PC-3 (cell line): ENCODE data around the gene AGAP1.

Experiments
- EZH2 ChIP-seq: fragments of 300-600 bp; sonication (generic); IDR thresholded peaks from one replicate; pipeline ENCODE4 v1.6.1; 2017; ENCODE audit warnings: antibody characterized with exemption, mild to moderate bottlenecking, low read length; ENCODE audit not compliant: unreplicated experiment
- TF ChIP-seq, protein P1 (sequence below): fragments of 300-600 bp; sonication (generic); conservative IDR thresholded peaks from 2 replicates; pipeline ENCODE4 v1.5.1; 2017; ENCODE audit warnings: antibody characterized with exemption, low read depth, mild to moderate bottlenecking, low read length

DNA sequence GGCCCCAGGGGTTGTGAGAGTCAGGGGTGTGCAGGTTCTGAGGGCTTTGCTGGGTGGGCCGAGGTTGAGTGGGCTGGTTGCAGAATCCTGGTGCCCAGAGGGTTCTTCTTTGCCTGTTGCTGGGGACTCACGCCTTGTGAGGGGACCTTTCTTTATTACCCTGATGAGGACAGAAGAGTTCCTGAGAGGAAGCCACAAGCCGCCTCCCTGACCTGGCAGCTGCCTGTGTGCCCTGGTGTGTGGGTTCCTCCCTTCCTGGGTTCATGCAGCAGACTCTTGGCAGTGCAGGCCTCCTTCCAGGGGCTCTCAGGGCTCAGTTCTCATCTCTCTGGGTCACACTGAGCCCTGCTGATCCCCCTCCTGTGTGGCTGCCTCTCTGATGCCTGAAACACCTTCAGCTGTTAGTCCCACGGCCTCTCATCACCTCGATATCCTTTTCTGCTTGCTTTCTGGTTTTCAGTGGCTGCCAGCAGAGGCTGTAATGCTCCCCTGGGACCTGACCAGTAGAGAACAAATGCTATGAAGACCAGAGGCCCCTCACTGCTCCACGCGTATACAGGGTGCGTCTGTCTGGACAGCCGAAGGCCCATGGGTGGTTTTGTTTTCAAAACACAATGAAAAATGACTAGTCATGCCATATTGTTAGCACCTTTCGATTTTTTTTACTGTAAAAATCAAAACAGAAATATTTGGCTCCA, 191.3 kb downstream of the AGAP1 start:
- TF ChIP-seq, protein P1, sequence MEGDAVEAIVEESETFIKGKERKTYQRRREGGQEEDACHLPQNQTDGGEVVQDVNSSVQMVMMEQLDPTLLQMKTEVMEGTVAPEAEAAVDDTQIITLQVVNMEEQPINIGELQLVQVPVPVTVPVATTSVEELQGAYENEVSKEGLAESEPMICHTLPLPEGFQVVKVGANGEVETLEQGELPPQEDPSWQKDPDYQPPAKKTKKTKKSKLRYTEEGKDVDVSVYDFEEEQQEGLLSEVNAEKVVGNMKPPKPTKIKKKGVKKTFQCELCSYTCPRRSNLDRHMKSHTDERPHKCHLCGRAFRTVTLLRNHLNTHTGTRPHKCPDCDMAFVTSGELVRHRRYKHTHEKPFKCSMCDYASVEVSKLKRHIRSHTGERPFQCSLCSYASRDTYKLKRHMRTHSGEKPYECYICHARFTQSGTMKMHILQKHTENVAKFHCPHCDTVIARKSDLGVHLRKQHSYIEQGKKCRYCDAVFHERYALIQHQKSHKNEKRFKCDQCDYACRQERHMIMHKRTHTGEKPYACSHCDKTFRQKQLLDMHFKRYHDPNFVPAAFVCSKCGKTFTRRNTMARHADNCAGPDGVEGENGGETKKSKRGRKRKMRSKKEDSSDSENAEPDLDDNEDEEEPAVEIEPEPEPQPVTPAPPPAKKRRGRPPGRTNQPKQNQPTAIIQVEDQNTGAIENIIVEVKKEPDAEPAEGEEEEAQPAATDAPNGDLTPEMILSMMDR = no peak
- TF ChIP-seq EZH2 = no peak
